K562 (cell line): ENCODE measurements around the gene NADSYN1. TPM values are rescaled to one million over a fixed set of nuclear protein-coding genes. Genes with fewer than 3 reads are reported as not detected.

Source experiments
- ATAC-seq: fragments of 200-7000 bp; cut with Tn5 transposase; 3 replicates; pipeline ENCODE4 v1.9.1; 2020; ENCODE audit warnings: moderate library complexity
- BruUV-seq: library from RNA; stranded (reverse); fragments of 400-500 nt; replicated peaks from 2 replicates; lab custom pipeline; 2021; lab: Mats Ljungman, UMichigan
- CTCF ChIA-PET: fragments of 300-600 bp; formaldehyde crosslinking; extraction: SDS; loops from one replicate; lab custom pipeline; 2021; ENCODE audit warnings: low intra/inter-chr PET ratio; lab: Yijun Ruan, JAX
- POLR2A ChIA-PET: fragments of 300-600, 350-650 bp; sonication (Branson Sonifier 250); formaldehyde crosslinking; extraction: SDS; loops from one replicate; lab custom pipeline; 2021; ENCODE audit warnings: antibody characterized with exemption, inconsistent platforms; lab: Yijun Ruan, JAX
- DNase-seq, 4 experiments: peaks; one replicate each; pipeline versions ENCODE4 v3.0.0 to v3.0.0-alpha.2; 2011 to 2018; ENCODE audit warnings: low spot score in 3 of 4, mixed read lengths in 3 of 4; ENCODE audit errors: extremely low read depth in 1 of 4
- FAIRE-seq: peaks from 2 replicates; lab custom pipeline; 2011; peaks lifted over from hg19 to GRCh38; lab: Jason Lieb, UNC
- H2AFZ ChIP-seq: 2 replicates; pipeline ENCODE4 v1.6.0; 2011; ENCODE audit warnings: low read depth, low read length, control low read depth, inconsistent platforms
- H3K27ac ChIP-seq: fragments of 200-600 bp; 3 replicates; pipeline ENCODE4 v1.8.0; 2011; ENCODE audit warnings: low read depth, mild to moderate bottlenecking, control low read depth, inconsistent platforms, low read length, moderate library complexity, mixed read lengths; ENCODE audit errors: extremely low read depth
- H3K27me3 ChIP-seq, 2 experiments: fragments of 300-600 bp in 1 of 2; 2 replicates in 1 of 2; 3 replicates in 1 of 2; pipeline versions ENCODE4 v1.6.0 to v1.8.0; 2011; ENCODE audit warnings: inconsistent platforms in 2 of 2, low read length in 2 of 2, mild to moderate bottlenecking in 1 of 2, mixed read lengths in 1 of 2, moderate library complexity in 1 of 2; ENCODE audit not compliant: control insufficient read depth in 2 of 2, insufficient read depth in 2 of 2
- H3K36me3 ChIP-seq: fragments of 300-600 bp; 3 replicates; pipeline ENCODE4 v1.8.0; 2011; ENCODE audit warnings: mild to moderate bottlenecking, low read length, inconsistent platforms; ENCODE audit not compliant: control insufficient read depth, insufficient read depth
- H3K4me1 ChIP-seq, 2 experiments: fragments of 200-600 bp in 1 of 2; replicated peaks in 1 of 2; 2 replicates in 1 of 2; 3 replicates in 1 of 2; pipeline versions ENCODE4 v1.5.1 to v1.8.0; 2011; ENCODE audit warnings: inconsistent platforms in 2 of 2, low read length in 2 of 2, mild to moderate bottlenecking in 1 of 2, mixed read lengths in 1 of 2, moderate library complexity in 1 of 2; ENCODE audit not compliant: control insufficient read depth in 2 of 2, insufficient read depth in 2 of 2
- H3K4me2 ChIP-seq: 2 replicates; pipeline ENCODE4 v1.6.1; 2011; ENCODE audit warnings: low read length, control low read depth, inconsistent platforms, mixed read lengths; ENCODE audit not compliant: insufficient read depth
- H3K4me3 ChIP-seq: fragments of 200-600 bp; sonication (generic), shearing (Covaris generic); 2 replicates; pipeline ENCODE4 v1.5.1; 2016; ENCODE audit warnings: control low read depth, inconsistent platforms
- H3K79me2 ChIP-seq: fragments of 200-600 bp; 3 replicates; pipeline ENCODE4 v1.8.0; 2011; ENCODE audit warnings: low read length, inconsistent platforms; ENCODE audit not compliant: control insufficient read depth, insufficient read depth
- H3K9ac ChIP-seq, 2 experiments: 2 replicates each; pipeline versions ENCODE4 v1.6.0 to v1.6.1; 2011; ENCODE audit warnings: low read depth in 2 of 2, low read length in 2 of 2, control low read depth in 1 of 2, inconsistent platforms in 1 of 2, mild to moderate bottlenecking in 1 of 2, mixed read lengths in 1 of 2; ENCODE audit not compliant: insufficient read depth in 1 of 2
- H3K9me1 ChIP-seq: one replicate; pipeline ENCODE4 v1.6.0; 2011; ENCODE audit warnings: inconsistent platforms, mild to moderate bottlenecking, low read length, moderate library complexity; ENCODE audit not compliant: control insufficient read depth, insufficient read depth
- H3K9me3 ChIP-seq: replicated peaks from 2 replicates; pipeline ENCODE4 v1.5.1; 2011; ENCODE audit warnings: low read depth, low read length, inconsistent platforms; ENCODE audit not compliant: control insufficient read depth, insufficient read depth
- H4K20me1 ChIP-seq: replicated peaks from 2 replicates; pipeline ENCODE4 v1.6.1; 2011; ENCODE audit warnings: low read length, inconsistent platforms, mixed read lengths; ENCODE audit not compliant: control insufficient read depth, insufficient read depth
- CREB1 ChIP-seq, 2 experiments: sonication (generic) in 1 of 2; formaldehyde crosslinking in 1 of 2; IDR thresholded peaks; 2 replicates each; pipeline versions ENCODE4 v1.6.1 to v1.8.0; 2012 to 2022; ENCODE audit warnings: inconsistent platforms in 1 of 2, mild to moderate bottlenecking in 1 of 2, missing genetic modification reagents in 1 of 2, moderate library complexity in 1 of 2
- FOXK1 ChIP-seq: sonication (generic); formaldehyde crosslinking; IDR thresholded peaks from 2 replicates; pipeline ENCODE4 v1.8.0; 2022; ENCODE audit warnings: missing genetic modification reagents, mild to moderate bottlenecking, borderline replicate concordance
- FOXP1 ChIP-seq: sonication (generic); formaldehyde crosslinking; IDR thresholded peaks from 2 replicates; pipeline ENCODE4 v1.8.0; 2022; ENCODE audit warnings: mild to moderate bottlenecking, missing genetic modification reagents
- NCOA1 ChIP-seq: fragments of 450-650 bp; IDR thresholded peaks from 2 replicates; pipeline ENCODE4 v1.6.1; 2016; ENCODE audit warnings: low read depth
- NCOA2 ChIP-seq, 2 experiments: fragments of 450-650 bp; IDR thresholded peaks; 2 replicates each; pipeline ENCODE4 v1.6.1; 2018; ENCODE audit warnings: mild to moderate bottlenecking in 2 of 2, moderate library complexity in 1 of 2; ENCODE audit not compliant: partially characterized antibody in 2 of 2
- RAD51 ChIP-seq: fragments of 450-650 bp; IDR thresholded peaks from 2 replicates; pipeline ENCODE4 v1.7.1; 2016; ENCODE audit warnings: low read depth, mild to moderate bottlenecking, borderline replicate concordance
- ZBTB5 ChIP-seq: fragments of 450-650 bp; IDR thresholded peaks from 2 replicates; pipeline ENCODE4 v1.6.1; 2017; ENCODE audit warnings: antibody characterized with exemption
- ZNF165 ChIP-seq: fragments of 250-450 bp; sonication (Bioruptor Pico); IDR thresholded peaks from 2 replicates; pipeline ENCODE4 v1.4.0; 2020; ENCODE audit warnings: borderline replicate concordance
- ZNF318 ChIP-seq, 2 experiments: fragments of 450-650 bp; IDR thresholded peaks; 2 replicates each; pipeline ENCODE4 v1.6.1; 2016; ENCODE audit warnings: mild to moderate bottlenecking in 2 of 2, borderline replicate concordance in 1 of 2, low read depth in 1 of 2, moderate library complexity in 1 of 2
- ZNF395 ChIP-seq: fragments of 200-800 bp; sonication (Bioruptor generic); IDR thresholded peaks from 2 replicates; pipeline ENCODE4 v1.6.1; 2017; ENCODE audit warnings: missing genetic modification characterization, missing compliant biosample characterization
- WGBS: fragments of 100-300 bp; shearing (Covaris generic); methylation state at CpG from one replicate; pipeline ENCODE4 v1.1.6; 2016; ENCODE audit warnings: low coverage, mixed read lengths; ENCODE audit not compliant: insufficient coverage; ENCODE audit errors: missing lambda C conversion rate; 5-methylcytosine and 5-hydroxymethylcytosine counted together
- in situ Hi-C: fragments of 300-500 bp; cut with MboI; formaldehyde crosslinking; loops from 4 replicates; pipeline ENCODE4 v1.15.0; 2018; ENCODE audit warnings: inconsistent platforms, mixed read lengths
- intact Hi-C: fragments of 100-400 bp; cut with micrococcal nuclease; formaldehyde crosslinking; loops from 2 replicates; pipeline ENCODE4 v1.14.2; 2022
- polyA plus RNA-seq, 8 experiments: library from polyadenylated mRNA; depleted of rRNA in 4 of 8; stranded (reverse) in 5 of 8; unstranded in 3 of 8; fragments of >200 nt; fragmentation: Nextera tagmentation in 2 of 8; fragmentation: Illumina TruSeq in 1 of 8; extraction: Ambion mirVana in 2 of 8; extraction: Trizol in 1 of 8; gene quantifications; 2 replicates each; pipeline versions ENCODE4 v1.2.1 to v1.2.3, GENCODE V29; 2011 to 2014; ENCODE audit warnings: inconsistent platforms in 1 of 8, missing spikeins in 1 of 8
- total RNA-seq, 7 experiments: library from RNA; depleted of rRNA in 6 of 7; stranded (reverse); fragments of >200 nt in 6 of 7; fragmentation: Illumina TruSeq in 2 of 7; extraction: Trizol in 2 of 7; gene quantifications; 2 replicates each; pipeline versions ENCODE4 v1.2.1 to v1.2.3, GENCODE V29; 2011 to 2021; ENCODE audit warnings: low replicate concordance in 1 of 7

The NADSYN1 gene
- total and polyA plus RNA-seq, 9 of the 15 experiments (the other 6 are each of a cell fraction or from before 2014, with no cell fraction given): 12.7 to 57.3 (median 42.1) TPM

DNA sequence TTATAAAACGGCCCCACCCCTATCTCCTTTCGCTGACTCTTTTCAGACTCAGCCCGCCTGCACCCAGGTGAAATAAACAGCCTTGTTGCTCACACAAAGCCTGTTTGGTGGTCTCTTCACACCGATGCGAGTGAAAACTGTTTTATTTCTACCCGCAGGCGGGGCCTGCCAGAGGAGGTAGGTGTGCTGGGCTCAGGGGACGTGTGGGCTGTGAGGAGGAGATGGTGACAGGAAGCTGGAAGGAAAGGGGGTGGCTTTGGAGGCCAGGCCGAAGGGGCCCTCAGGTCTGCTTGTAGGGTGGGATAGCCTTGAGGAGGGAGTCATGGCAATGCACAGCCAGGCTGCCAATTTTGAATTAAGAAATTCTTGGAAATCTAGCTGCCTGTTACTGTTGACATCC is 52.8 kb downstream of the NADSYN1 start:
- ATAC-seq: no peak
- no TSS peak for BruUV-seq
- TF ChIP-seq NCOA1: no peak
- TF ChIP-seq RAD51: no peak
- TF ChIP-seq ZNF165 (CRISPR knock-in tag): no peak
- TF ChIP-seq NCOA2 (IDR thresholded peaks at IDR 0.05; ENCODE audit: partially characterized antibody in 2 of 2): no peak
- TF ChIP-seq ZNF395: no peak
- no peak for TF ChIP-seq ZBTB5
- no peak for TF ChIP-seq FOXK1
- no peak for TF ChIP-seq ZNF318 (IDR thresholded peaks at IDR 0.05; ENCODE audit: borderline replicate concordance in 1 of 2, low read depth in 1 of 2)
- TF ChIP-seq FOXP1: no peak
- no peak for TF ChIP-seq CREB1 (IDR thresholded peaks at IDR 0.05)
- no peak for TF ChIP-seq CREB1 (CRISPR knock-in tag; IDR thresholded peaks at IDR 0.05)
- H3K4me2 ChIP-seq: no peak overlapping the region
- H3K27me3 ChIP-seq: no peaks in the 10 kb centered on the region
- H3K36me3 ChIP-seq: no peaks in the 10 kb centered on the region
- H3K9me3 ChIP-seq: 0 out of 2 replicates have a peak, but pooled peaks cover 1% of the 10 kb centered on the region
- H2AFZ ChIP-seq: no peak overlapping the region
- H4K20me1 ChIP-seq: no peaks in the 10 kb centered on the region
- 60% methylated on average over 5 of the region's 9 CpGs for WGBS
- FAIRE-seq: no peak
- no peak for DNase-seq
- ChIA-PET CTCF (no interaction called here), POLR2A (no interaction called here)
- no peak overlapping the region for H3K9ac ChIP-seq
- H3K9me1 ChIP-seq: no peaks in the 10 kb centered on the region
- H3K79me2 ChIP-seq: no peaks in the 10 kb centered on the region
- no peak overlapping the region for H3K27ac ChIP-seq
- H3K4me1 ChIP-seq: no peaks in the 10 kb centered on the region
- H3K4me3 ChIP-seq: no peak overlapping the region
- in situ Hi-C loops: no loop called here
- intact Hi-C loops: no loop called here
